ENCODE results near the gene MAP2.
A peak's percentile ranks its signal among the peaks of the same experiment; 100 is the strongest.

The MAP2 gene

DNA sequence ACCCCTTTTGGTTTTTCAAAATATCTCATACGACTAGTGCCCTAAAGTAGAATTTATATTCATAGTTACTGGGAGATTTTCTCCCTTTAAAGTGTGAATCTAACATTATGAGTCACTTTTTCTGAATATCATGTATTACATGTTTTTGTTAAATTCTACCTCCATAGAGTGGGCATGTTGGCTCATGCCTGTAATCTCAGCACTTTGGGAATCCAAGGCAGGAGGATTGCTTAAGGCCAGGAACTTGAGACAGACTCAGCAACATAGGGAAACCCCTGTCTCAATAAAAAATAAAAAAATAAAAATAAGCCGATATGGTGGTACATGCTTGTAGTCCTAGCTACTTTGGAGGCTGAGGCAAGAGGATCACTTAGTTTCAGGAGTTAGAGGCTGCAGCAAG is 302.5 kb downstream of the MAP2 start:
- DNase-seq (ENCODE audit: low read depth) = no peak

DNA sequence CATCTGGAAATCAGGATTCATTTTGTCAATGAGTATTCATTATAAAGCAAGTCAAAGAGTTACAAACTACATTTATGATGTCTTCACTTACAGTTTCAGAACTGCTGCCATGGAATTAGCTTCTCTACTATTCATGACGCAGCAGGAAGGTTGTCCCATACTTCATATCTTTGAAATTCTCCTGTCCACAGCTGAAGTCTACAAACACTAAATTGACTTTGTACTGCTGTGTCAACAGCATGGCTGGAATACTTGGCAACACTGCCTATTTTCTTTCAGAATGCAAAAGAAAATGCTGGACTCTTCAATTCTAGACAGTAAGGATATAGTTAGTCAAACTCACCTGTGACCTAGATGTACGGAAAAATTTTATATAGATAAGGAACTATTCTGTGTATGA is 303.2 kb downstream of the MAP2 start:
- DNase-seq (ENCODE audit: low read depth) = no peak

DNA sequence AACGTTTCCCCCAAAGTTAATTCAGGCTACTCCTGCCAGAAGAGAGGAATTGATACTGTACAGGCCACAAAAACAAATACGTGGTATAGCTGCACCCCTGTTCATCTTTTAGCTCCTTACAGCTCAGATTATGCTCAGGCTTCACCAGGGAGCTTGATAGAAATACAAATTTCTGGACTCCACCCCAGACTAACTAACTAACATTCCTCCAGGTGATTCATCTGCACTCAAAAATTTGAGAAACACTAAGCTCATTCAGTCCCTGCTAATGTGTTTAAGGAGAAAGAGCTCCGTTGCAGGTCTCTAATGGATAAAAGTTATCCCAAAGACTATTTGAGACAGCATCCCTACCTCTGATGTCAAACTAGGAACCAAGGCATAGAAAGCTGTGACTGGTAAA is 311.0 kb downstream of the MAP2 start:
- DNase-seq (ENCODE audit: low read depth) = no peak

GRCh38 chr2:209741953-209742352 is 318.1 kb downstream of the MAP2 start:
- DNase-seq (ENCODE audit: low read depth) = no peak

- DNase-seq (ENCODE audit: low read depth) = peak; percentile 5
These were observed 329.2 kb downstream of the MAP2 start for GRCh38 chr2:209753020-209753419.

DNA sequence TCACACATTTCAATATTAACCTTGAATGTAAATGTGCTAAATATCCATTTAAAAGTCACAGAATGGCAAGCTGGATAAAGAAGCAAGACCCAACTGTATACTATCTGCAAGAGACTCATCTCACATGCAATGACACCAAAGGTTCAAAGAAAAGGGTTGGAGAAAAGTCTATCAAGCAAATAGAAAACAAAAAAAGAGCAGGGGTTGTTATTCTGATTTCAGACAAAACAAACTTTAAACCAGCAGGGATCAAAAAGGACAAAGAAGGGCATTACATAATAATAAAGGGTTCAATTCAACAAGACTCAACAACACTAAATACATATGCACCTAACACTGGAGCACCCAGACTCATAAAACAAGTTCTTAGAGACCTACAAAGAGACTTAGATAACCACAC is 333.3 kb downstream of the MAP2 start:
- no peak for DNase-seq (ENCODE audit: low read depth)

- no peak for DNase-seq (ENCODE audit: low read depth)
These were observed 337.7 kb downstream of the MAP2 start for GRCh38 chr2:209761566-209761965.

DNA sequence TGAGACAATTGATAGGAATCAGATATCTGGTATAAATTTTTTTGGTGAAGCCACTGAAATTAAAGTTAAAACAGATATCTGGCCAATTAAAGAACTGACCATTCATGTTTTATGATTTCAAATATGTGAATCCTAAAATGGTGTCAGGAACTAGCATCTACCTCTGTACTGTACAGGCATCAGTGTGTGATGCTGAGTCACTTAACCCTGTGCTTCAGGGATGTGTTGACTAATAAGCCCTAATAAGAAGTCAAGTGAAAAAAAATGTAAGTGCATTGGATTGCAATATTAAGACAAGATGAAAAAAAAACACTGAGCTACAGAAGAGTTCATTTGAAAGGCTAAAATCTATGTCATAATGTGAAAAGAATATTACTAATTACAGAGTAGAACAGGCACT is 338.7 kb downstream of the MAP2 start:
- DNase-seq (ENCODE audit: low read depth) = no peak

GRCh38 chr2:209763106-209763505 is 339.3 kb downstream of the MAP2 start:
- DNase-seq (ENCODE audit: low read depth) = no peak

DNA sequence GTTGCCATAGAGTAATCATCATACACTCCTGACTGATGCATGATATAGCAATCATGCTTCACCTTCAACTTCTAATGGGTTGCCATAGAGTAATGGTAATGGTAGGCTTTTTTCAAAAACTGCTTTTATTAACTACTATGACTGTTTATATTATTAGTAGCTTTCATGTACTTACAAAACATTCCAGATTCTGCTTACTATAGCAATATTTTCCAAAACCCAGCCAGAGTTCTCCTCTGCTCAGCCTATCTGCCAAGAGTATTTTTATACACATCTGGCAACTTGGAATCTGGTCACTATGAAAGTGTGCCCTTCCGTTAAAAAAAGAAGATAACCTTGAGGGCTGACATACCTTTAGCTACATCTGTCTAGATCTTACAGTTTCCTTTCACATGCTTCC is 342.8 kb downstream of the MAP2 start:
- DNase-seq (ENCODE audit: low read depth) = no peak

DNA sequence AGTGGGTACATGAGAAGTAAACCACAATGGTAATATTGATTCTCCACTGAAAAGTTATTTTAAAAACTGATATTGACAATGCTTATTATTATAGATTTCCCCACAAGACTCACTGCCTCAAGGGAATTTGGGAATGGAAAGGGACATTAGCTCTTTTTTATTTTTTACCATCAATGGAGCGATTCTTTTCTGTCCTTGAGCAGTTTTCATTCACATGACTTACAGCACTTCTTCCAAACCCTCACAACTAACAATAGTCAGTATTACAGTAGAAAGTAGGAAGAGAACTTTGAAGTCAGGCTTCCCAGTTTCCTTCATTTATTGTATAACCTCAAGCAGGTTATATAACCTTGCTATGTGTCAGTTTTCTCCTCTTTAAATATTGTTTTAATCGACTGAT is 343.5 kb downstream of the MAP2 start:
- no peak for DNase-seq (ENCODE audit: low read depth)

DNA sequence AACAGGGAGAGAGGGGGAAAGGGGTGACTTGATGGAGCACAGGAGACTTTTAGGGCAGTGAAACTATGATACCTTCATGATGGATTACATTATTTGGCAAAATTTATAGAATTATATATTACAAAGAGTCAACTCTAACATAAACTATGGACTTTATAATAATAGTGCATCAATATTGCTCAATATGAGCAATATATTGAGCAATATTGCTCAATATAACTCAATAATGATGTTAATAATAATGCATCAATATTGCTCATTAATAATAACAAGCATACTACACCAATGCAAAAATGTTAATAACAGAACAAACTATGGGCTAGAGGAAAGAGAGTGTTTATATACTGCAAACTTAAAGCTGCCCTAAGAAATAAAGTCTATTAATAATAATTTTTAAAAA is 344.7 kb downstream of the MAP2 start:
- DNase-seq (ENCODE audit: low read depth) = no peak

- DNase-seq (ENCODE audit: low read depth) = peak; percentile 40
These were observed 347.8 kb downstream of the MAP2 start, which contains the start of gene UNC80 for GRCh38 chr2:209771474-209772289. UNC80 (plus strand) TSS chr2:209771832; CDS start chr2:209772073, 241 bp downstream.

GRCh38 chr2:209772290-209772685 is 348.4 kb downstream of the MAP2 start:
- no peak for DNase-seq (ENCODE audit: low read depth)

GRCh38 chr2:209773377-209773776 is 349.5 kb downstream of the MAP2 start:
- no peak for DNase-seq (ENCODE audit: low read depth)

Data from fibroblast of gingiva (primary cell).